MG63 (cell line): ENCODE data around the gene SLC26A2. TPM values are rescaled to one million over a fixed set of nuclear protein-coding genes. Genes with fewer than 3 reads are reported as not detected.

Experiments used
- DNase-seq: peaks from one replicate; pipeline ENCODE4 v3.0.0-alpha.2; 2020
- H3K27me3 ChIP-seq: fragments of 250-450 bp; sonication (Bioruptor Pico); 2 replicates; pipeline ENCODE4 v1.5.1; 2020; ENCODE audit warnings: mild to moderate bottlenecking, moderate library complexity
- H3K36me3 ChIP-seq: fragments of 250-450 bp; sonication (Bioruptor Pico); 2 replicates; pipeline ENCODE4 v1.5.1; 2020; ENCODE audit warnings: mild to moderate bottlenecking, moderate library complexity
- H3K4me3 ChIP-seq: fragments of 250-450 bp; sonication (Bioruptor Pico); 2 replicates; pipeline ENCODE4 v1.5.1; 2020; ENCODE audit warnings: mild to moderate bottlenecking, moderate library complexity
- H3K9me3 ChIP-seq: fragments of 250-450 bp; sonication (Bioruptor Pico); 2 replicates; pipeline ENCODE4 v1.5.1; 2020; ENCODE audit warnings: mild to moderate bottlenecking, moderate library complexity
- total RNA-seq: library from RNA; depleted of rRNA; stranded (reverse); fragments of >200 nt; shearing (Covaris generic); gene quantifications from 2 replicates; pipeline ENCODE4 v1.2.3, GENCODE V29; 2014; ENCODE audit warnings: low replicate concordance

SLC26A2 gene
- total RNA-seq, 1 experiment from 2014 or later: 8.7 TPM

DNA sequence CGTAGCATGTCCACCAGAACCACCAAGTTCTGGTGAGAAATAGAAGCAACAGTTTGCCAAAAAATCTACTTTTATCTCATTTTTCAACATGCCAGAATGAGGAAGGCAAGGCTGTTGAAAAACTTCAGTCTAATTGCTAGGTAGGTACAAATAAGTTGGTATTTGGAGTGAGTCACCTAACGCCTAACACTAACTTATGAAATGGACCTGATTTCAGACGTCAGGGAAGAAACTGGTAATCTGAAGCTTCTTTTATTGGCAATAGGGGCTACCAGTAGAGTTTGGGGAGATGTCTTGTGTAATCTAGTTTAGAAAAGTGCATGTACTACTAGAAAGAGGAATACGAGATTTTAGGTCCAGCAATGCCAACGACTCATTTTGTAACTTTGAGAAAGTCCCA is 11.6 kb upstream of the SLC26A2 start:
- no peaks in the 10 kb centered on the region for H3K27me3 ChIP-seq
- no peaks in the 10 kb centered on the region for H3K36me3 ChIP-seq
- H3K4me3 ChIP-seq: no peak overlapping the region
- H3K9me3 ChIP-seq: no peaks in the 10 kb centered on the region
- DNase-seq: no peak

DNA sequence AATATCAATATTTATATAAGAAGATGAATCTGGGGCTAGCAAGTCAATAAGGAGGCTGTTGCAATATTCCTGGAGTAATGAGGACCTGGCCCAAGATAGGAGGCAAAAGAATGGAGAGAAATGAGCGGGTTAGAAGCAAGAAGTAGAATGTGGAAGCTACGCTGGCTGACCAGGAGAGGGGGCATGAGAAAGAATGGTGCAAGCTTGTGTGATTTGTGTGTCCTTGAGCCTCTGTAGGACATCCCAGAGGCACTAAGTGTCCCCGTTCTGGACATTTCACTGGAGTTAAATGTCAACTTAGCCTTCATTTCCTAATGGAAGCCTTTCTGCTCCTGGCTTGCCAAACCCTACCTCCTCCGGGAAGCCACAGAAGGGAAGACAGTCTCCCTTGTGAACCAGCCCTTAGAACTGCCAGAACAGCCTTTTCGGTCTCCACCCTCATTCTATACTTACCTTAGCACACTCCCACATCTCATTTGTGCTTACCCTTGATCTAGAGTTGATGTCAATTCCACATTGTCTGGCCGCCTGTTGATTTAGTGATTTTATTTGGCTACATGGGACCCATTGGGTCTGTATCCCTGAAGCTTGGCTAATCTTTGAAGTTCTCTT is 9.3 kb upstream of the SLC26A2 start:
- H3K9me3 ChIP-seq: no peaks in the 10 kb centered on the region
- H3K27me3 ChIP-seq: no peaks in the 10 kb centered on the region
- DNase-seq: no peak
- H3K4me3 ChIP-seq: no peak overlapping the region
- H3K36me3 ChIP-seq: no peaks in the 10 kb centered on the region

DNA sequence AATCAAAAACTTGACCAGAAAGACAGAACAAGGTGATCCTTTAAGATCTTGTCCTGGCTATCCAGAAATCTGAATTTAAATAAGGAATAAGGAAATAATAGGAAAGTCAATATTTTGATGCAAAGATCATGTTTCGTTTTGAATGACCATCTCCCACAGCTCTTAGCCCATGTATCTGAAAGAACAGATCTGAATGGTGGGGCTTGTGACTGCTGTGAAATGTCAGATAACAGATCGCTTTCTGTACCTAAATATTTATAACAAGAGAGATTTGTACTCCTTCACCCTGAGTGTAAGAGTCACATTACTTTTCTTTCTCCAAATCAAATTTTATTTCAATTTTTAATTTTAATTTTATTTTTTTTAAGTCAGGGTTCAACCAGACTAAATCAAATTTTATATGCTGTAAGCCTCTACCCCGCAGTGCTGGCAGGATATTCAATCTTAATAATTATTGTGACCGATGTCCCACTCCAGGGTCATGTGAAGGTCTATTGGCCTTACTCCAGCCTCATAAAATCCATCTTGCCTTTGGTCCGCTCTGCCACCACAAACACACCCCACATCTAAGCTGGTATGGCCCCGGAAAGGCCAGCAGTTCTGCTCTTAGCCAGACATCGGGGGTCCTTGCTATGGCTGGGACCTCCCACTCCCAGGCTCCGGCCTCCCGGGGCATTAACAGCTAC is 7.0 kb upstream of the SLC26A2 start:
- DNase-seq: no peak
- H3K27me3 ChIP-seq: no peaks in the 10 kb centered on the region
- H3K36me3 ChIP-seq: no peaks in the 10 kb centered on the region
- H3K9me3 ChIP-seq: no peaks in the 10 kb centered on the region
- H3K4me3 ChIP-seq: no peak overlapping the region

DNA sequence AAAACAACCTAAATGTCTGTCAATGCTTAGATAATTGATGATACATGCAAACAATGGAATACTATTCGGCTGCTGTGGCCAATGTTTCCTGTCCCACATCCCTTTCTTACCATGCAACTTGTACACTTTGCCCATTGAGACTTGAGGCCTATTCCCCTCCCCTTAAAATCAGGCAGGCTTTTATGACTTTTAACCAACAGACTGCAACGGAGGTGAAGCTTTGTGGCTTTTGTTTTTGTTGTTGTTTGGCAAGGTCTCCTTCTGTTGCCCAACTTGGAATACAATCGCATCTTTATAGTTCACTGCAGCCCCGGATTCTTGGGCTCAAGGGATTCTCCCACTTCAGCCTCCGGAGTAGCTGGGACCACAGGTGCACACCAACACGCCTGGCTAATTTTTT is 5.8 kb upstream of the SLC26A2 start:
- DNase-seq: no peak
- H3K4me3 ChIP-seq: no peak overlapping the region
- H3K36me3 ChIP-seq: no peaks in the 10 kb centered on the region
- H3K9me3 ChIP-seq: no peaks in the 10 kb centered on the region
- no peaks in the 10 kb centered on the region for H3K27me3 ChIP-seq

DNA sequence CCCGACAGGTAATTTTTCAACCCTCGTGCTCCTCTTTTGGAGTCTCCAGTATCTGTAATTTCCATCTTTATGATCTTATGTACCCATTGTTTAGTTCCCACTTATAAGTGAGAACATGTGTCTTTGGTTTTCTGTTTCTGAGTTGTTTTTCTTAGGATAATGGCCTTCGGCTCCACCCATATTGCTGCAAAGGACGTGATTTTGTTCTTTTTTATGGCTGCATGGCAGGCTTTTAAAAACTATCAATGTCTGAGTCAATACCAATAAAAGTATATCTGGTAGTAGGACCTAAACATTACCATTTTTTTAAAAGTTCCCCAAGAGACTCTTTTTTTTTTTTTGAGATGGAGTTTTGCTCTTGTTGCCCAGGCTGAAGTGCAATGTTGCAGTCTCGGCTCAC is 3.9 kb upstream of the SLC26A2 start:
- no peak overlapping the region for H3K4me3 ChIP-seq
- DNase-seq: no peak
- H3K27me3 ChIP-seq: no peaks in the 10 kb centered on the region
- H3K9me3 ChIP-seq: no peaks in the 10 kb centered on the region
- no peaks in the 10 kb centered on the region for H3K36me3 ChIP-seq

GRCh38 chr5:149957855-149958254 is 2.7 kb upstream of the SLC26A2 start:
- Histone ChIP-seq H3K9me3 (no peaks in the 10 kb centered on the region), H3K36me3 (no peaks in the 10 kb centered on the region), H3K27me3 (no peaks in the 10 kb centered on the region), H3K4me3 (no peak overlapping the region)
- DNase-seq: no peak

DNA sequence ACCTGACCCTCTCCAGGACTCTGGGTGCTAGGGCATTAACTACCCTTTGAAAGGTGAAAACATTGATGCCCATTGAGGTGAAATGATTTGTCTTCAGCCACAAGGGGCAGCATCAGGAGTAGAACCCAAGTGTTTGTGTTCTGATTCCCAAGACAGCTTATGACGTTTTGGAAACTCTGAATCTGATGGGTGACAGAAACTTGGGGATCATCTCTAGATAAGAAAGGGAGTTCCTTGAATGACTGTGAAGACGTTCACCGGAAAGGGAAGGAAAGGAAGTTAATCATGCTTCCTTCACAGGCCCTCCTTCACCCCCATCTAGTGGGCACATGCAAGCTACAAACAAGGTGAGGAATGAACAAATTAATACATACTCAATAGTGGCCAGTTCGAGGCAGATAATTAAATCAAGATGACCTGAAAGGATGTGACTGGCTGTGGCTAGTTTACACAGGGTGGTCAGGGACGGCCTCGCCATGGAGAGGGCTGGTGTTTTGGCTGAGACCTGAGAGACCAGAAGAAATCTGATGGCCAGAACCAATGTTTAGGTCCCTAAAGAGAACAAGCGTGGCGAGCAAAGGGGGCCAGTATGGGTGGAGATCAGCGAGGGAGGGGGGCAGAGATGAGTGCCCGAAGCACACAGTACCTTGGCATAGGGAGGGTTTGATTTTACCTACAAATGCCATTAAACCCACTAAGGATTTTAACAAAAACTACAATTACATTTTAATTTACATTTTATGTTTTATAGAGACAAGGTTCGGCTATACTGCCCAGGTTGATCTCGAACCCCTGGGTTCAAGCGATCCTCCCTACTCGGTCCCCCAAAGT is 937 bp upstream of the SLC26A2 start:
- H3K4me3 ChIP-seq: peak overlapping the region; percentile 92
- no peaks in the 10 kb centered on the region for H3K36me3 ChIP-seq
- no peaks in the 10 kb centered on the region for H3K27me3 ChIP-seq
- peak; percentile 24 for DNase-seq
- no peaks in the 10 kb centered on the region for H3K9me3 ChIP-seq

GRCh38 chr5:149961186-149961685 is 678 bp downstream of the SLC26A2 start:
- H3K9me3 ChIP-seq: no peaks in the 10 kb centered on the region
- no peak for DNase-seq
- peak overlapping the region; percentile 92 for H3K4me3 ChIP-seq
- no peaks in the 10 kb centered on the region for H3K27me3 ChIP-seq
- H3K36me3 ChIP-seq: no peaks in the 10 kb centered on the region

DNA sequence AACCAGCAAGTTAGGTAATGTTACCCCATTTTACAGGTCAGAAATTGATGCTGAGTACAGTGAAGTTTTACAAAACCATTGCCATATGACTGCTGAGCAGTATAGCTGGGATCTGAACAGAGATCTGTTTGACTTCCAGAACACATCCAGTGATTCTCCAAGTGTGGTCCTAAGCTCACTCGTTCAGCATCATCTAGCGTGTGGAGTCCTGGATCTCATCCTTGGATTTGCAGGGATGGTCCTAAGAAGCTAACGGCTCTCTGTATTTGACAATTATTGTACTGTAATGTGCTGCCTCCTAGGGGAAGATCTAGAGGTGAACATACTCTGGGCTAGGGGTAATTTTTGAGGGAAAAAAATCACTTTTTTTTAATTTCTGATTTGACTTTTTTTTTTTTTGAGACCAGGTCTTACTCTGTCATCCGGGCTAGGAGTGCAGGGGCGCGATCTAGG is 1.4 kb downstream of the SLC26A2 start:
- H3K4me3 ChIP-seq: no peak overlapping the region
- H3K9me3 ChIP-seq: no peaks in the 10 kb centered on the region
- no peaks in the 10 kb centered on the region for H3K27me3 ChIP-seq
- H3K36me3 ChIP-seq: no peaks in the 10 kb centered on the region
- no peak for DNase-seq

- H3K4me3 ChIP-seq: no peak overlapping the region
- H3K9me3 ChIP-seq: no peaks in the 10 kb centered on the region
- no peaks in the 10 kb centered on the region for H3K27me3 ChIP-seq
- DNase-seq: no peak
- H3K36me3 ChIP-seq: no peaks in the 10 kb centered on the region
These were observed 2.2 kb downstream of the SLC26A2 start for GRCh38 chr5:149962601-149963300.

GRCh38 chr5:149963729-149964128 is 3.2 kb downstream of the SLC26A2 start:
- DNase-seq: no peak
- Histone ChIP-seq H3K9me3 (no peaks in the 10 kb centered on the region), H3K27me3 (no peaks in the 10 kb centered on the region), H3K4me3 (no peak overlapping the region), H3K36me3 (no peaks in the 10 kb centered on the region)

DNA sequence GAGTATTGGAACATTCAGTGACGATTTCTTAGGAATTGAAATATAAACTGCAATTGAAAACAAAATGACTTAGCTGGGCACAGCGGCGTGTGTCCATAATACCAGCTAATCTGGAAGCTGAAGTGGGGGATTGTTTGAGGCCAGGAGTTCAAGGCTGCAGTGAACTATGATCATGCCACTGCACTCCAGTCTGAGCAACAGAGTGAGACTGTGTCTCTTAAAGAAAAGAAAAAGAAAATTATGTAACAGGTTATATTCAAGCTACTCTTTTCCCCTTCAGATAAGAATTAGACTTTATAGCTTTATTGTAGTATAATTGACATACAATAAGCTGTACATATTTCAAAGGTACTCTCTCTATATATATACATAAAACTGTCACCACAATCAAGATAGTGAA is 6.4 kb downstream of the SLC26A2 start:
- Histone ChIP-seq H3K9me3 (no peaks in the 10 kb centered on the region), H3K27me3 (no peaks in the 10 kb centered on the region), H3K4me3 (no peak overlapping the region), H3K36me3 (no peaks in the 10 kb centered on the region)
- DNase-seq: no peak

DNA sequence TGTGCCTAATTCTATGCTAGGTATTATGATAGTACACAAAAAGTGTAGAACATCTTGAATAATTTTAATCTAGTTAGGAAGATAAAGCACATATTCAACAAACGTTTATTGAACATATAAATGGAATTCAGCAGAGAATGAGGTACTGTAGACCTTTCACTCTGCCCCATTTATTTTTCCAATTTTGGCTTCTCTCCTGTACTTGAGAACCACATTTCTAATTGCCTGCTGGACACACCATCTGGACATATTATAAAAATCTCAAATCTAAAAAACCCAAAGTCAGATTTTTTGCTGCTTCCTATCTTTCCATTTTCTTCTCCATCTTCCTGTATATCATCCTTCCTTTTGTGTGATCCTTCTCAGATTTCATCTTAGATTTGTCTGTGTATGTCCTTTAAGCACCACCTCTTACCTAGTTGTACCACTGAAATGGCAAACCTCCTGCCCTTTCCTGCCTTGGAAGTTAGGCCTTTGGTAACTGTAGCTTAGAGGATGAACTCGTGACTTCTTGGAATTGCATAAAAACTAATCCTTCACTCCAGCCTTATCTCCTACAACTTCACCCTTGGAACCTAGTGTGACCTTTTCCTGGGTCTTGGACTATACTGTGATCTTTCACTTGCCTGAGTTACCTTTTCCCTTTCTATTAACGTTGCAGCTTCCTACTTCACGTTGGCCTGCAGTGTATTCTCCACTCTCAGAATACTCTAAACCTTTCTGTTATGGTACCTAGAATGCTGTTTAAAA is 8.8 kb downstream of the SLC26A2 start:
- Histone ChIP-seq H3K27me3 (no peaks in the 10 kb centered on the region), H3K36me3 (no peaks in the 10 kb centered on the region), H3K4me3 (no peak overlapping the region), H3K9me3 (no peaks in the 10 kb centered on the region)
- DNase-seq: no peak

GRCh38 chr5:149975409-149975808 is 14.9 kb downstream of the SLC26A2 start:
- Histone ChIP-seq H3K4me3 (no peak overlapping the region), H3K27me3 (no peaks in the 10 kb centered on the region), H3K9me3 (no peaks in the 10 kb centered on the region), H3K36me3 (no peaks in the 10 kb centered on the region; the same call in none of the 2 replicates)
- no peak for DNase-seq

- H3K36me3 ChIP-seq: no peaks in the 10 kb centered on the region; the same call in none of the 2 replicates
- no peak overlapping the region for H3K4me3 ChIP-seq
- no peak for DNase-seq
- no peaks in the 10 kb centered on the region for H3K27me3 ChIP-seq
- H3K9me3 ChIP-seq: no peaks in the 10 kb centered on the region
These were observed 19.3 kb downstream of the SLC26A2 start for GRCh38 chr5:149979896-149980295.

GRCh38 chr5:149981206-149981605 is 20.6 kb downstream of the SLC26A2 start:
- no peak for DNase-seq
- Histone ChIP-seq H3K36me3 (no peaks in the 10 kb centered on the region; the same call in none of the 2 replicates), H3K4me3 (no peak overlapping the region), H3K27me3 (no peaks in the 10 kb centered on the region), H3K9me3 (no peaks in the 10 kb centered on the region)
